HepG2 (cell line): Measurements from ENCODE around the gene HSD17B11. TPM values are rescaled to one million over a fixed set of nuclear protein-coding genes. Genes with fewer than 3 reads are reported as not detected.

ENCODE experiments used
- BRCA1 ChIP-seq: sonication (generic); formaldehyde crosslinking; IDR thresholded peaks from 2 replicates; pipeline ENCODE4 v1.4.0; 2020; ENCODE audit warnings: missing genetic modification reagents
- CEBPB ChIP-seq: IDR thresholded peaks from 2 replicates; pipeline ENCODE4 v1.6.1; 2011; ENCODE audit warnings: low read depth, low read length, improper control_type of control experiment, borderline replicate concordance
- DMTF1 ChIP-seq: sonication (generic); formaldehyde crosslinking; IDR thresholded peaks from 2 replicates; pipeline ENCODE4 v1.4.0; 2020; ENCODE audit warnings: mild to moderate bottlenecking, missing genetic modification reagents
- EEA1 ChIP-seq: sonication (generic); formaldehyde crosslinking; IDR thresholded peaks from 2 replicates; pipeline ENCODE4 v1.5.1; 2020; ENCODE audit warnings: mild to moderate bottlenecking, missing genetic modification reagents, borderline replicate concordance
- ESRRA ChIP-seq: sonication (generic); formaldehyde crosslinking; IDR thresholded peaks from 2 replicates; pipeline ENCODE4 v1.5.1; 2020; ENCODE audit warnings: mild to moderate bottlenecking, low read depth, missing genetic modification reagents
- GFI1 ChIP-seq: sonication (generic); formaldehyde crosslinking; IDR thresholded peaks from 2 replicates; pipeline ENCODE4 v1.5.0; 2020; ENCODE audit warnings: missing genetic modification reagents, mild to moderate bottlenecking, borderline replicate concordance
- GZF1 ChIP-seq: sonication (generic); formaldehyde crosslinking; IDR thresholded peaks from 2 replicates; pipeline ENCODE4 v1.5.1; 2020; ENCODE audit warnings: mild to moderate bottlenecking, missing genetic modification reagents
- HDAC2 ChIP-seq: sonication (generic); formaldehyde crosslinking; IDR thresholded peaks from 2 replicates; pipeline ENCODE4 v1.4.0; 2020; ENCODE audit warnings: missing genetic modification reagents
- HMG20A ChIP-seq: IDR thresholded peaks from 2 replicates; pipeline ENCODE4 v1.6.1; 2016; ENCODE audit warnings: borderline replicate concordance
- ISX ChIP-seq: sonication (generic); formaldehyde crosslinking; conservative IDR thresholded peaks from 2 replicates; pipeline ENCODE4 v1.5.0; 2020; ENCODE audit warnings: missing genetic modification reagents
- KAT8 ChIP-seq: IDR thresholded peaks from 2 replicates; pipeline ENCODE4 v1.6.1; 2016; ENCODE audit warnings: missing genetic modification reagents, missing compliant biosample characterization
- KLF16 ChIP-seq, 2 experiments: sonication (generic) in 1 of 2; formaldehyde crosslinking in 1 of 2; IDR thresholded peaks; 2 replicates each; pipeline versions ENCODE4 v1.6.1 to v1.8.0; 2016 to 2023; ENCODE audit warnings: missing genetic modification reagents in 2 of 2, missing compliant biosample characterization in 1 of 2
- KMT2A ChIP-seq: sonication (generic); formaldehyde crosslinking; IDR thresholded peaks from 2 replicates; pipeline ENCODE4 v1.4.0; 2020; ENCODE audit warnings: missing genetic modification reagents
- MAZ ChIP-seq, 2 experiments: sonication (generic) in 1 of 2; formaldehyde crosslinking in 1 of 2; IDR thresholded peaks; 2 replicates each; pipeline versions ENCODE4 v1.5.0 to v1.6.1; 2012 to 2020; ENCODE audit warnings: low read depth in 2 of 2, mild to moderate bottlenecking in 2 of 2, borderline replicate concordance in 1 of 2, improper control_type of control experiment in 1 of 2, low read length in 1 of 2, missing genetic modification reagents in 1 of 2, moderate library complexity in 1 of 2
- MEF2D ChIP-seq: sonication (generic); formaldehyde crosslinking; IDR thresholded peaks from 2 replicates; pipeline ENCODE4 v1.5.1; 2020; ENCODE audit warnings: mild to moderate bottlenecking, missing genetic modification reagents
- NR2F2 ChIP-seq: IDR thresholded peaks from 2 replicates; pipeline ENCODE4 v1.6.1; 2012; ENCODE audit warnings: low read depth, inconsistent platforms, borderline replicate concordance
- PAF1 ChIP-seq: IDR thresholded peaks from 2 replicates; pipeline ENCODE4 v1.6.1; 2016; ENCODE audit warnings: missing genetic modification reagents, missing compliant biosample characterization
- PPARG ChIP-seq: conservative IDR thresholded peaks from 2 replicates; pipeline ENCODE4 v1.6.1; 2016; ENCODE audit warnings: missing biosample characterization, missing genetic modification reagents
- RARA ChIP-seq: IDR thresholded peaks from 2 replicates; pipeline ENCODE4 v1.6.1; 2016; ENCODE audit warnings: missing genetic modification reagents, missing compliant biosample characterization
- RELA ChIP-seq: sonication (generic); formaldehyde crosslinking; IDR thresholded peaks from 2 replicates; pipeline ENCODE4 v1.4.0; 2020; ENCODE audit warnings: missing genetic modification reagents
- SIN3A ChIP-seq: IDR thresholded peaks from 2 replicates; pipeline ENCODE4 v1.6.1; 2011; ENCODE audit warnings: low read depth, mild to moderate bottlenecking, control low read depth, low read length, borderline replicate concordance
- TCF12 ChIP-seq, 2 experiments: fragments of 450-650 bp in 1 of 2; sonication (generic) in 1 of 2; formaldehyde crosslinking in 1 of 2; IDR thresholded peaks; 2 replicates each; pipeline versions ENCODE4 v1.6.1 to v1.8.0; 2017 to 2022; ENCODE audit warnings: antibody characterized with exemption in 1 of 2, mild to moderate bottlenecking in 1 of 2, missing genetic modification reagents in 1 of 2, moderate library complexity in 1 of 2
- WIZ ChIP-seq: sonication (generic); formaldehyde crosslinking; IDR thresholded peaks from 2 replicates; pipeline ENCODE4 v1.5.1; 2020; ENCODE audit warnings: mild to moderate bottlenecking, missing genetic modification reagents
- ZBTB3 ChIP-seq: sonication (generic); formaldehyde crosslinking; IDR thresholded peaks from 2 replicates; pipeline ENCODE4 v1.4.0; 2020; ENCODE audit warnings: low read depth, mild to moderate bottlenecking, moderate library complexity, missing genetic modification reagents, borderline replicate concordance
- ZFP62 ChIP-seq: sonication (generic); formaldehyde crosslinking; IDR thresholded peaks from 2 replicates; pipeline ENCODE4 v1.4.0; 2020; ENCODE audit warnings: missing genetic modification reagents
- ZNF235 ChIP-seq: sonication (generic); formaldehyde crosslinking; IDR thresholded peaks from 2 replicates; pipeline ENCODE4 v1.8.1; 2023; ENCODE audit warnings: mild to moderate bottlenecking, missing genetic modification reagents, borderline replicate concordance
- ZNF616 ChIP-seq: sonication (generic); formaldehyde crosslinking; IDR thresholded peaks from 2 replicates; pipeline ENCODE4 v1.5.0; 2020; ENCODE audit warnings: low read depth, mild to moderate bottlenecking, missing genetic modification reagents
- ZNF660 ChIP-seq: sonication (generic); formaldehyde crosslinking; IDR thresholded peaks from 2 replicates; pipeline ENCODE4 v1.5.1; 2020; ENCODE audit warnings: mild to moderate bottlenecking, low read depth, missing genetic modification reagents, borderline replicate concordance
- polyA plus RNA-seq, 8 experiments: library from polyadenylated mRNA; depleted of rRNA in 3 of 8; stranded (reverse) in 7 of 8; unstranded in 1 of 8; fragments of >200 nt; fragmentation: Illumina TruSeq in 4 of 8; extraction: Trizol in 4 of 8; gene quantifications; 2 replicates each; pipeline versions ENCODE4 v1.2.1 to v1.2.3, GENCODE V29; 2011 to 2016; ENCODE audit warnings: low read depth in 4 of 8, missing spikeins in 1 of 8, mixed read lengths in 1 of 8; ENCODE audit not compliant: insufficient read depth in 1 of 8
- total RNA-seq, 5 experiments: library from RNA; depleted of rRNA; stranded (reverse); fragments of >200 nt; fragmentation: Illumina TruSeq; extraction: Trizol; gene quantifications; 2 replicates each; pipeline ENCODE4 v1.2.3, GENCODE V29; 2016; ENCODE audit warnings: low read depth in 1 of 5
- TF ChIP-seq, protein P1 (sequence below): IDR thresholded peaks from 2 replicates; pipeline ENCODE4 v1.6.1; 2016

Gene HSD17B11
- total and polyA plus RNA-seq, 2 of the 13 experiments (the other 11 are each of a cell fraction or from before 2014, with no cell fraction given): 121 to 158 TPM

GRCh38 chr4:87419578-87420249 is 28.7 kb upstream of the HSD17B11 start (continued):
- TF ChIP-seq ESRRA (CRISPR knock-in tag) (peak; percentile 25; the same call in 1 of the 2 replicates), RELA (CRISPR knock-in tag) (no peak), PAF1 (no peak), EEA1 (no peak), KLF16 (CRISPR knock-in tag; IDR thresholded peaks at IDR 0.05) (peak in 1 of 2 experiments; percentile 38; a peak in 1 of 4 replicates), KAT8 (CRISPR knock-in tag) (peak; percentile 63; the same call in 1 of the 2 replicates), MAZ (IDR thresholded peaks at IDR 0.05; ENCODE audit: borderline replicate concordance, low read depth, low read length) (no peak), MAZ (CRISPR knock-in tag; IDR thresholded peaks at IDR 0.05; ENCODE audit: low read depth) (no peak), HDAC2 (CRISPR knock-in tag) (peak; percentile 88), BRCA1 (no peak), MEF2D (CRISPR knock-in tag) (peak; percentile 93), KMT2A (CRISPR knock-in tag) (no peak), ZFP62 (CRISPR knock-in tag) (no peak), ZNF616 (CRISPR knock-in tag) (no peak), NR2F2 (peak; percentile 90), SIN3A (no peak), GFI1 (CRISPR knock-in tag) (peak; percentile 99), PPARG (CRISPR knock-in tag) (peak; percentile 84), ZNF660 (CRISPR knock-in tag) (no peak), DMTF1 (no peak), TCF12 (IDR thresholded peaks at IDR 0.05) (no peak), TCF12 (CRISPR knock-in tag; IDR thresholded peaks at IDR 0.05) (no peak), ISX (CRISPR knock-in tag) (no peak), RARA (CRISPR knock-in tag) (peak; percentile 82), GZF1 (CRISPR knock-in tag) (no peak), HMG20A (CRISPR knock-in tag) (peak; percentile 90; the same call in 1 of the 2 replicates), CEBPB (no peak), ZNF235 (CRISPR knock-in tag) (no peak), WIZ (CRISPR knock-in tag) (no peak), ZBTB3 (CRISPR knock-in tag) (no peak)
- TF ChIP-seq, protein P1, sequence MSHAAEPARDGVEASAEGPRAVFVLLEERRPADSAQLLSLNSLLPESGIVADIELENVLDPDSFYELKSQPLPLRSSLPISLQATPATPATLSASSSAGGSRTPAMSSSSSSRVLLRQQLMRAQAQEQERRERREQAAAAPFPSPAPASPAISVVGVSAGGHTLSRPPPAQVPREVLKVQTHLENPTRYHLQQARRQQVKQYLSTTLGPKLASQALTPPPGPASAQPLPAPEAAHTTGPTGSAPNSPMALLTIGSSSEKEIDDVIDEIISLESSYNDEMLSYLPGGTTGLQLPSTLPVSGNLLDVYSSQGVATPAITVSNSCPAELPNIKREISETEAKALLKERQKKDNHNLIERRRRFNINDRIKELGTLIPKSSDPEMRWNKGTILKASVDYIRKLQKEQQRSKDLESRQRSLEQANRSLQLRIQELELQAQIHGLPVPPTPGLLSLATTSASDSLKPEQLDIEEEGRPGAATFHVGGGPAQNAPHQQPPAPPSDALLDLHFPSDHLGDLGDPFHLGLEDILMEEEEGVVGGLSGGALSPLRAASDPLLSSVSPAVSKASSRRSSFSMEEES: 0 out of 2 replicates have a peak, but pooled peaks have one; percentile 18
